IMR-90 (cell line): ENCODE measurements around the gene TMOD2. TPM values are rescaled to one million over a fixed set of nuclear protein-coding genes. Genes with fewer than 3 reads are reported as not detected.

Source experiments
- ATAC-seq: fragments of 200-7000 bp; cut with Tn5 transposase; 2 replicates; pipeline ENCODE4 v1.9.1; 2020; ENCODE audit warnings: low read depth, mild to moderate bottlenecking, moderate library complexity
- BruUV-seq: library from RNA; stranded (reverse); fragments of 400-500 nt; replicated peaks from 2 replicates; lab custom pipeline; 2021; lab: Mats Ljungman, UMichigan
- CTCF ChIA-PET: fragments of 300-600 bp; formaldehyde crosslinking; extraction: SDS; loops from one replicate; lab custom pipeline; 2021; ENCODE audit warnings: antibody characterized with exemption; lab: Yijun Ruan, JAX
- POLR2A ChIA-PET: fragments of 300-600 bp; sonication (Branson Sonifier 250); formaldehyde crosslinking; loops from one replicate; lab custom pipeline; 2022; ENCODE audit warnings: antibody characterized with exemption; ENCODE audit not compliant: unreplicated experiment; lab: Charles Lee
- DNase-seq: peaks from one replicate; pipeline ENCODE4 v3.0.0; 2013
- H2AFZ ChIP-seq: replicated peaks from 2 replicates; pipeline ENCODE3; 2013; ENCODE audit warnings: low read length, mild to moderate bottlenecking; ENCODE audit not compliant: poor library complexity
- H2AK5ac ChIP-seq: 2 replicates; pipeline ENCODE4 v1.6.1; 2013; ENCODE audit warnings: low read depth, low read length, inconsistent platforms
- H2AK9ac ChIP-seq: replicated peaks from 2 replicates; pipeline ENCODE3; 2013; ENCODE audit warnings: mild to moderate bottlenecking, low read depth, low read length, moderate library complexity; ENCODE audit not compliant: poor library complexity
- H2BK120ac ChIP-seq: 2 replicates; pipeline ENCODE4 v1.6.1; 2013; ENCODE audit warnings: low read depth, low read length, inconsistent platforms
- H2BK15ac ChIP-seq: 3 replicates; pipeline ENCODE4 v1.6.1; 2013; ENCODE audit warnings: low read depth, low read length, inconsistent platforms
- H2BK20ac ChIP-seq: 2 replicates; pipeline ENCODE4 v1.6.1; 2013; ENCODE audit warnings: low read depth, mild to moderate bottlenecking, inconsistent platforms, low read length, moderate library complexity
- H2BK5ac ChIP-seq: 2 replicates; pipeline ENCODE4 v1.6.1; 2013; ENCODE audit warnings: mild to moderate bottlenecking, low read depth, low read length, inconsistent platforms; ENCODE audit not compliant: poor library complexity, severe bottlenecking
- H3K14ac ChIP-seq: replicated peaks from 2 replicates; pipeline ENCODE4 v1.6.1; 2013; ENCODE audit warnings: low read depth, low read length, inconsistent platforms
- H3K18ac ChIP-seq: 2 replicates; pipeline ENCODE4 v1.6.1; 2013; ENCODE audit warnings: low read depth, low read length, control low read depth
- H3K23ac ChIP-seq: 2 replicates; pipeline ENCODE4 v1.6.1; 2013; ENCODE audit warnings: low read depth, low read length, inconsistent platforms
- H3K27ac ChIP-seq: 2 replicates; pipeline ENCODE4 v1.5.1; 2013; ENCODE audit warnings: mild to moderate bottlenecking, control low read depth, low read length; ENCODE audit not compliant: insufficient read depth
- H3K27me3 ChIP-seq: 2 replicates; pipeline ENCODE4 v1.6.1; 2013; ENCODE audit warnings: low read length; ENCODE audit not compliant: control insufficient read depth, insufficient read depth
- H3K36me3 ChIP-seq: 2 replicates; pipeline ENCODE4 v1.6.1; 2013; ENCODE audit warnings: low read length, mixed read lengths; ENCODE audit not compliant: control insufficient read depth, insufficient read depth
- H3K4ac ChIP-seq: 2 replicates; pipeline ENCODE4 v1.6.1; 2013; ENCODE audit warnings: low read depth, low read length, inconsistent platforms
- H3K4me1 ChIP-seq: 2 replicates; pipeline ENCODE4 v1.6.1; 2013; ENCODE audit warnings: low read length, mixed read lengths; ENCODE audit not compliant: control insufficient read depth, insufficient read depth
- H3K4me2 ChIP-seq: 2 replicates; pipeline ENCODE4 v1.6.1; 2013; ENCODE audit warnings: low read depth, mild to moderate bottlenecking, control low read depth, low read length, moderate library complexity
- H3K4me3 ChIP-seq: 2 replicates; pipeline ENCODE4 v1.5.1; 2013; ENCODE audit warnings: low read depth, mild to moderate bottlenecking, control low read depth, low read length, moderate library complexity; ENCODE audit not compliant: insufficient read depth
- H3K56ac ChIP-seq: 2 replicates; pipeline ENCODE4 v1.6.1; 2013; ENCODE audit warnings: low read length, inconsistent platforms; ENCODE audit not compliant: insufficient read depth; ENCODE audit errors: extremely low read depth
- H3K79me1 ChIP-seq, 2 experiments: 2 replicates each; pipeline ENCODE4 v1.6.1; 2013; ENCODE audit warnings: low read length in 2 of 2, inconsistent platforms in 1 of 2, low read depth in 1 of 2
- H3K9ac ChIP-seq: 2 replicates; pipeline ENCODE4 v1.6.1; 2013; ENCODE audit warnings: low read depth, low read length, control low read depth
- H3K9me1 ChIP-seq: 2 replicates; pipeline ENCODE4 v1.6.1; 2013; ENCODE audit warnings: low read length, inconsistent platforms; ENCODE audit not compliant: insufficient read depth
- H3K9me3 ChIP-seq: 2 replicates; pipeline ENCODE4 v1.6.1; 2013; ENCODE audit warnings: low read length; ENCODE audit not compliant: control insufficient read depth, insufficient read depth
- H4K20me1 ChIP-seq: 2 replicates; pipeline ENCODE4 v1.6.1; 2013; ENCODE audit warnings: low read length, inconsistent platforms; ENCODE audit not compliant: insufficient read depth
- H4K5ac ChIP-seq: 2 replicates; pipeline ENCODE4 v1.6.1; 2013; ENCODE audit warnings: mild to moderate bottlenecking, low read depth, low read length, control low read depth
- H4K8ac ChIP-seq, 2 experiments: 2 replicates each; pipeline ENCODE4 v1.6.1; 2013; ENCODE audit warnings: low read depth in 2 of 2, low read length in 2 of 2, control low read depth in 1 of 2, inconsistent platforms in 1 of 2
- H4K91ac ChIP-seq: 2 replicates; pipeline ENCODE4 v1.6.1; 2013; ENCODE audit warnings: low read depth, low read length, inconsistent platforms; ENCODE audit not compliant: insufficient read depth
- BHLHE40 ChIP-seq: fragments of 150-350 bp; IDR thresholded peaks from 2 replicates; pipeline ENCODE4 v1.6.1; 2016; ENCODE audit warnings: mild to moderate bottlenecking, low read depth, low read length
- CEBPB ChIP-seq: IDR thresholded peaks from 2 replicates; pipeline ENCODE4 v1.6.1; 2012; ENCODE audit warnings: low read depth, low read length, improper control_type of control experiment
- MAFK ChIP-seq: IDR thresholded peaks from 2 replicates; pipeline ENCODE4 v1.6.1; 2012; ENCODE audit warnings: low read depth, low read length, improper control_type of control experiment
- MAZ ChIP-seq: IDR thresholded peaks from 2 replicates; pipeline ENCODE4 v1.6.1; 2012; ENCODE audit warnings: low read depth, mild to moderate bottlenecking, low read length, improper control_type of control experiment, moderate library complexity, borderline replicate concordance
- POLR2A ChIP-seq: IDR thresholded peaks from 2 replicates; pipeline ENCODE4 v1.6.1; 2012; ENCODE audit warnings: mild to moderate bottlenecking, low read depth, low read length
- RAD21 ChIP-seq: IDR thresholded peaks from 2 replicates; pipeline ENCODE4 v1.6.1; 2012; ENCODE audit warnings: low read length, improper control_type of control experiment
- RCOR1 ChIP-seq: IDR thresholded peaks from 2 replicates; pipeline ENCODE4 v1.6.1; 2012; ENCODE audit warnings: mild to moderate bottlenecking, low read length, improper control_type of control experiment; ENCODE audit not compliant: insufficient replicate concordance
- SMC3 ChIP-seq: fragments of 150-350 bp; IDR thresholded peaks from 2 replicates; pipeline ENCODE4 v1.6.1; 2016; ENCODE audit warnings: low read depth, mild to moderate bottlenecking, antibody characterized with exemption, low read length, moderate library complexity
- WGBS, 2 experiments: methylation state at CpG; one replicate each; pipeline versions ENCODE4 v1.1.5 to v1.1.7; 2013; ENCODE audit warnings: missing lambda C conversion rate in 2 of 2; ENCODE audit not compliant: insufficient read length in 1 of 2; ENCODE audit errors: extremely low coverage in 2 of 2; 5-methylcytosine and 5-hydroxymethylcytosine counted together
- dilution Hi-C: fragments of 300-500 bp; cut with HindIII; formaldehyde crosslinking; loops from one replicate; pipeline ENCODE4 v1.14.3; 2018; ENCODE audit warnings: low sequenced_read_pairs; ENCODE audit not compliant: unreplicated experiment
- in situ Hi-C: fragments of 300-500 bp; cut with MboI; formaldehyde crosslinking; loops from 3 replicates; pipeline ENCODE4 v1.14.3; 2019; ENCODE audit warnings: low sequenced_read_pairs, inconsistent platforms, mixed read lengths
- intact Hi-C: fragments of 100-400 bp; cut with micrococcal nuclease; formaldehyde crosslinking; loops from 2 replicates; pipeline ENCODE4 v1.10.0; 2022
- polyA plus RNA-seq, 3 experiments: library from polyadenylated mRNA; depleted of rRNA; stranded (reverse); fragments of >200 nt; gene quantifications; 2 replicates each; pipeline ENCODE4 v1.2.3, GENCODE V29; 2012; ENCODE audit warnings: low replicate concordance in 1 of 3
- total RNA-seq: library from RNA; depleted of rRNA; stranded (reverse); fragments of >200 nt; gene quantifications from 2 replicates; pipeline ENCODE4 v1.2.3, GENCODE V29; 2012
- TF ChIP-seq, protein P1 (sequence below): fragments of 150-350 bp; IDR thresholded peaks from 2 replicates; pipeline ENCODE4 v1.6.1; 2017; ENCODE audit warnings: mild to moderate bottlenecking, antibody characterized with exemption, low read length, low read depth

Gene TMOD2
- total and polyA plus RNA-seq, 2 of the 4 experiments (the other 2 are of a cell fraction): 2.8 to 5.4 TPM

DNA sequence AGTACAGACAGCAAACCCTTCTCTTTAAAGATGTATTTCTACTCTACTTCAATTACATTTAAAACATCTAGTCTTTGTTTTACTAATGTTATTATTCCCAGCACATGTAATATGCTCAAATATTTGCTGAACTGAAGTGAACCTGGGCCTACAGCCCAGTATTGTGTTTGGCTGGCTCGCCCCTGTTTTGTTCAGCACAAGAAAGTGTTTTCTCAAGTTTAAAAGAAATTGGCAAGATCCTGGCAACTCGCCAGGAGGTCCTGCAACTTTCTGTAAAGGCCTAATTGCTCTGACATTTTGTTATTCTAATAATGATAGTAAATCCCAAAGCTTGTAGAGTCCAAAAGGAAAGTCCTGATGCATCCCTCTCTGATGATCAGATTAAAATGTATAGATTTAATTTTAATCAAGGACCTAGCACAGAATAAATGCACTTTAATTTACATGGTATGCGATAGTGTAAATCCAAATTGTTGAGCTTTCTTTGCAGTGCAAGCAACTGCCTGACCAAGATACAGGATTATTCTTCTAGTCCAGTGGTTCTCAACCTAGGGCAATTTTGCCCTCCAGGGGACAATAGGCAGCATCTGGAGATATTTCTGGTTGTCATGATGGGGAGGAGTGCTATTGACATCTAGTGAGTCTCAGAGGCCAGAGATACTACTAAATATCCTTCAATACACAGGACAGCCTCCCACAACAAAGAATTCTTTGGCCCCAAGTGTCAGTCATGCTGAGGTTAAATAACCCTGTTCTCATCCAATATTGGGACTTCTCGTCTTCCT is 42.3 kb downstream of the TMOD2 start:
- Histone ChIP-seq H3K27me3 (no peaks in the 10 kb centered on the region), H3K23ac (no peak overlapping the region), H3K4me1 (peaks cover 2% of the 10 kb centered on the region; the same call in 1 of the 2 replicates), H2BK120ac (no peak overlapping the region), H3K9me3 (no peaks in the 10 kb centered on the region), H2AFZ (no peak overlapping the region), H3K36me3 (peaks cover 1% of the 10 kb centered on the region), H2BK15ac (no peak overlapping the region), H4K5ac (no peak overlapping the region), H3K27ac (no peak overlapping the region), H3K4me3 (no peak overlapping the region), H3K18ac (no peak overlapping the region), H3K14ac (no peak overlapping the region), H3K9ac (no peak overlapping the region), H3K79me1 (no peaks in the 10 kb centered on the region), H3K4me2 (no peak overlapping the region), H3K56ac (no peak overlapping the region), H4K8ac (no peak overlapping the region), H3K4ac (no peak overlapping the region), H3K9me1 (peaks cover 7% of the 10 kb centered on the region; the same call in 1 of the 2 replicates), H4K20me1 (no peaks in the 10 kb centered on the region; the same call in 1 of the 2 replicates), H2AK9ac (no peak overlapping the region), H2BK5ac (no peak overlapping the region), H2BK20ac (no peak overlapping the region), H2AK5ac (no peak overlapping the region), H4K91ac (no peak overlapping the region)
- dilution Hi-C loops (no loop called here), in situ Hi-C loops (no loop called here), intact Hi-C loops (no loop called here)
- DNase-seq (no peak), ATAC-seq (no peak)
- TF ChIP-seq MAZ: no peak
- TF ChIP-seq RAD21: no peak
- no peak for TF ChIP-seq SMC3
- no peak for TF ChIP-seq BHLHE40
- no peak for TF ChIP-seq POLR2A
- TF ChIP-seq, protein P1, sequence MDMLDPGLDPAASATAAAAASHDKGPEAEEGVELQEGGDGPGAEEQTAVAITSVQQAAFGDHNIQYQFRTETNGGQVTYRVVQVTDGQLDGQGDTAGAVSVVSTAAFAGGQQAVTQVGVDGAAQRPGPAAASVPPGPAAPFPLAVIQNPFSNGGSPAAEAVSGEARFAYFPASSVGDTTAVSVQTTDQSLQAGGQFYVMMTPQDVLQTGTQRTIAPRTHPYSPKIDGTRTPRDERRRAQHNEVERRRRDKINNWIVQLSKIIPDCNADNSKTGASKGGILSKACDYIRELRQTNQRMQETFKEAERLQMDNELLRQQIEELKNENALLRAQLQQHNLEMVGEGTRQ: no peak
- TF ChIP-seq CEBPB: no peak
- no peak for TF ChIP-seq MAFK
- TF ChIP-seq RCOR1: no peak
- ChIA-PET CTCF (no interaction called here), POLR2A (no interaction called here)
- no TSS peak for BruUV-seq
- WGBS, 2 experiments: 20% methylated on average over 1 of the region's 4 CpGs; no CpG with 5 or more reads in 1 of the 2 experiments
